ENCODE measurements around the gene CASZ1.

DNA sequence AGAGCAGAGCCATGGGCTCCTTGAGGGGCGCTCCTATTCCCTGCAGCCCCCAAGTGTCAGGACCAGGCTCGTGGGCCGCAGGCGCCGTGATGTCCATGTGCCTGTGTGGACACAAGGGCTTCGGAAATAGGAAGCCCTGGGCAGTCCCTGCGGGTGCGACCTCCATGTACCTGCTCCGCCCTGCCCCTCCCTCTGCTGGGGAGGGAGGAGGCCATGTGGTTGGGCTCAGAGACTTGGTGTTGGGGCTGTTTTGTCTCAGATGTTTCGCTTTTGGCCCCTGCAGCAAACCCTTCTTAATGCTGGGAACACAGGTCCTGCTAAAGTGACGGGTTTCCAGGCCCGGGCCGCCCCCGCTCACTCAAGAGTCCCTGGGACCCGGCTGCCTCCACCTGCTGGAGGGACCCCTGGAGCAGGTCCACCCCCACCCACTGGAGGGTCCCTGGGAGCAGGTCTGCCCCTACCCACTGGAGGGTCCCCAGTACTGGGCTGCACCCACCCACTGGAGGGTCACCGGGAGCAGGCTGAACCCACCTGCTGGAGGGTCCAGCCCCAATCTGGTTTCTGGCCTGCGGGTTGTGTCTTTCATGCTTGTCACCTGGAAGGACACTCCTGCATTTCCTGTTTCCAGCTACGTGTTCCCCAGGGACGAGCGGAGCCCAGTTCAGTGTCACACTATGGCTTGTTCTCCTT, 165.2 kb downstream of the CASZ1 start:
- TF ChIP-seq, protein P1, sequence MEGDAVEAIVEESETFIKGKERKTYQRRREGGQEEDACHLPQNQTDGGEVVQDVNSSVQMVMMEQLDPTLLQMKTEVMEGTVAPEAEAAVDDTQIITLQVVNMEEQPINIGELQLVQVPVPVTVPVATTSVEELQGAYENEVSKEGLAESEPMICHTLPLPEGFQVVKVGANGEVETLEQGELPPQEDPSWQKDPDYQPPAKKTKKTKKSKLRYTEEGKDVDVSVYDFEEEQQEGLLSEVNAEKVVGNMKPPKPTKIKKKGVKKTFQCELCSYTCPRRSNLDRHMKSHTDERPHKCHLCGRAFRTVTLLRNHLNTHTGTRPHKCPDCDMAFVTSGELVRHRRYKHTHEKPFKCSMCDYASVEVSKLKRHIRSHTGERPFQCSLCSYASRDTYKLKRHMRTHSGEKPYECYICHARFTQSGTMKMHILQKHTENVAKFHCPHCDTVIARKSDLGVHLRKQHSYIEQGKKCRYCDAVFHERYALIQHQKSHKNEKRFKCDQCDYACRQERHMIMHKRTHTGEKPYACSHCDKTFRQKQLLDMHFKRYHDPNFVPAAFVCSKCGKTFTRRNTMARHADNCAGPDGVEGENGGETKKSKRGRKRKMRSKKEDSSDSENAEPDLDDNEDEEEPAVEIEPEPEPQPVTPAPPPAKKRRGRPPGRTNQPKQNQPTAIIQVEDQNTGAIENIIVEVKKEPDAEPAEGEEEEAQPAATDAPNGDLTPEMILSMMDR (IDR thresholded peaks at IDR 0.05): no peak
- TF ChIP-seq EZH2 (IDR thresholded peaks at IDR 0.05): no peak

Measured in neural progenitor cell (in vitro differentiated cells).